GM10266 (cell line): Measurements from ENCODE around the gene MOV10L1.

Experiments
- DNase-seq: peaks from one replicate; pipeline ENCODE4 v3.0.0; 2012; ENCODE audit errors: extremely low spot score
- TF ChIP-seq, protein P1 (sequence below): IDR thresholded peaks from 2 replicates; pipeline ENCODE4 v1.5.1; 2012; ENCODE audit warnings: mild to moderate bottlenecking, low read depth; ENCODE audit not compliant: control insufficient read depth, insufficient read depth; ENCODE audit errors: missing control alignments

Gene MOV10L1

DNA sequence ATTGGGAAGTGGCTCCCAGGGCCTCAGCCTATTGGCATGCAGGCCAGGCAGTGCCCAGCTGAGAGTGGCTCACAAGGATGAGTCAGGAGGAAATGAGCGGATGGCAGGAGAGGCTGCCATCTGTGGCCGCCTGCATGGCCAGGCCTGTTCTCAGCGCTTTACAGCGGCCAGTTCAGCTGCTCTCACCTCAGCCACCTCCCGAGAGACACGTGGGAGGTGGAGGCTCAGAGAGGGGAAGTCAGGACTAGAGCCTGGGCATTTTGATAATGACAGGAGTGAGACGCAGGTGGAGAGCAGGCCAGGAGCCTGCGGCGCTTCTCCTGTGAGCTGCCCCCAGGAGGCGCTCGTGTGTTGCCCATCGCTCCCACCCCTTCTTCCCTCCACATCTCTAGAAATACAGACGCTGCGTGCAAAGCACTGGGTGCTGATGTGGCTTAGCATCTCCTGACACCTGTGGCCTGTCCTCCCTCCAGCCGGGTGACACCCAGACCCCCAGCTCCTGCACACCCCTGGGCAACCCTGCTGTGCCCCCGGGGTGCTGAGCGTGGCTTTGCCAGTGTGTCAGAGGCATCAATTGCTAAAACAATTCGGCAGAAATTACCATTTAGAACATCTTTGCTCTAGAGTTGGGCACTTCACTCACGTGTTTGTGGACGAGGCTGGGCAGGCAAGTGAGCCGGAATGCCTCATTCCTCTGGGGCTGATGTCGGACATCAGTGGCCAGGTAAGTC lies 59.4 kb downstream of the MOV10L1 start:
- peak; percentile 92 for DNase-seq
- TF ChIP-seq, protein P1, sequence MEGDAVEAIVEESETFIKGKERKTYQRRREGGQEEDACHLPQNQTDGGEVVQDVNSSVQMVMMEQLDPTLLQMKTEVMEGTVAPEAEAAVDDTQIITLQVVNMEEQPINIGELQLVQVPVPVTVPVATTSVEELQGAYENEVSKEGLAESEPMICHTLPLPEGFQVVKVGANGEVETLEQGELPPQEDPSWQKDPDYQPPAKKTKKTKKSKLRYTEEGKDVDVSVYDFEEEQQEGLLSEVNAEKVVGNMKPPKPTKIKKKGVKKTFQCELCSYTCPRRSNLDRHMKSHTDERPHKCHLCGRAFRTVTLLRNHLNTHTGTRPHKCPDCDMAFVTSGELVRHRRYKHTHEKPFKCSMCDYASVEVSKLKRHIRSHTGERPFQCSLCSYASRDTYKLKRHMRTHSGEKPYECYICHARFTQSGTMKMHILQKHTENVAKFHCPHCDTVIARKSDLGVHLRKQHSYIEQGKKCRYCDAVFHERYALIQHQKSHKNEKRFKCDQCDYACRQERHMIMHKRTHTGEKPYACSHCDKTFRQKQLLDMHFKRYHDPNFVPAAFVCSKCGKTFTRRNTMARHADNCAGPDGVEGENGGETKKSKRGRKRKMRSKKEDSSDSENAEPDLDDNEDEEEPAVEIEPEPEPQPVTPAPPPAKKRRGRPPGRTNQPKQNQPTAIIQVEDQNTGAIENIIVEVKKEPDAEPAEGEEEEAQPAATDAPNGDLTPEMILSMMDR, result peak; percentile 89

DNA sequence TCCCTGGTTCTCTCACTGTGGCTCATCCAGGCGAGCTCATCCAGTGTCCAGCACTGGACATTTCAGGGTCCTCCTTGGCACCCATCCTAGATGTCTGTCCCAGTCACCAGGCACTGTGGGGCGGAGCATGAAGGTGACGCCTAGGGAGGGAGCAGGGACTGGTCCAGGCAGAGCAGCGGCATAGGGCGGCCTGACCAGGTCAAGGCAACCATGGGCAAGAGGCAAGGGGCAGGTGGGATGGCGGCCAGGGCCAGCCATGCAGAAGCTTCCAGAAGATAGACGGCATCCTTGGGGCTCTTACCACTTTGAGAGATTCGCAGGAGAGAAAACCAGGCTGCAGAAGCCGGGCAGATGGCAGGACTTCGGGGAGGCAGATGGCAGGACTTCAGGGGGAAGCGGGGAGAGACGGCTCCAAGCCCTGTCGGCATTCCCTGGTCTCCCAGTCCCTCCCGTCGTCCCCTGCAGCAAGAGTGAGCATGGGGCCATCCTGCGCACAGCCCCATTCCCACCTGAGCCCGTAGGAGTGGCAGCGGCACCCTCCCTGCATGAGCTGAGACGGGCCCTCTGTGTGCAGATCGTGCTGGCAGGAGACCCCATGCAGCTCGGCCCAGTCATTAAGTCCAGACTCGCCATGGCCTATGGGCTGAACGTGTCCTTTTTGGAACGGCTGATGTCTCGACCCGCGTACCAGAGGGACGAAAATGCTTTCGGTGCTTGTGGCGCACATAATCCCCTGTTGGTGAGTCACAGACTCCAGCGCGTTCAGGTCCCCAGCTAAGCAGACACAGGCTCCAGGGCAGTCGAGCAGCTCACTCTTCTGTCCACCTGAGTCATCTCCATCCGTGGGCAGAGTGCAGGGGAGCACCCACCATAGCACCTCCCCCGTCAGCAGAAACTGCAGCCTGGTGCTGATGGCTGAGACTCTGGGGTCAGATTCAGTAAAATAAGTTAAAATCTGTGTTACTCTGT lies 60.6 kb downstream of the MOV10L1 start:
- TF ChIP-seq, protein P1, result no peak
- DNase-seq, result no peak

DNA sequence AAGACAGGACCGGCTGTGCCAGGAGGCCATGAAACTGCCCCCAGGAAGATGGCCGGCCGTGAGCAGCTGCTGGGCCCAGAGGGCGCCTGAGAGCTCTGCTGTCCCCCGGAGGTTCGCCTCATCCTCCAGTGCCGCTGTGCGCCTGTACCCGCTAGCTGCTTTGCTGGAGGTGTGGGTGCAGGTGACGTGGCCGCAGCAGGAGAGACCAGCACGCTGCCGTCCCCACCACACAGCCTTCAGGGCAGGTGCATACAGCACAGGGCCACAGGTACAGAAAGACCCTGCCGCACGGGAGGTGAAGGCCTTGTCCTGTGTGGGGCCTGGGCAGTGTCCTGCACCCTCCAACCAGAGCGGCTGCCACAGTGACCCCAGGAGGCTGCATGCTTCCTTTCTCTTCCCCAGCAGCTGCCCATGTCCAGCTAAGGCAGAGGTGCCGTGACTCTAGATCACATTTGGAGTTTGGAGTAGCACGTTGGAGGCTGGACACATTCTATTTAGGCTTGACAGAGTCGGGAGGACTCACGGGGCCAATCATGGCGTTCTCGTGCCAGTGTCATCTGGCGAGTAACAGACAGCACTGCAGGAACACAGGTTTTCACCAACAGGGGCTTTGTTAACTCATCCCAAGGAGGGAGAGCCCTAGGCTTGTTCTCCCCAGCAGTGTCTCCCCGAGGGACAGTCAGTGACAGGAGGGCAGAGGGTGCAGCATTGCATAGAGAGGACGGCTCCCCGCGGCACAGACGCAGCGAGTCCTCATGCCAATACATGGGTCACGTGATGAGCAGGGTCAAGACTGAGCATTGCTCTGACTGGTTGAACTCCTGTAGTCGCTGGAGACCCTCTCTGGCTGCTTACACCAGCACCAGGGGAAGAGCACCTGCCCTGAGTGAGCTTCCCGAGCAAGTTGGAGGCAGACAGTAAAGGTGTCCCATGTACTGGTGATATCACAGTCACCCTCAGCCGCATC lies 62.0 kb downstream of the MOV10L1 start:
- TF ChIP-seq, protein P1, result no peak
- DNase-seq, result no peak

DNA sequence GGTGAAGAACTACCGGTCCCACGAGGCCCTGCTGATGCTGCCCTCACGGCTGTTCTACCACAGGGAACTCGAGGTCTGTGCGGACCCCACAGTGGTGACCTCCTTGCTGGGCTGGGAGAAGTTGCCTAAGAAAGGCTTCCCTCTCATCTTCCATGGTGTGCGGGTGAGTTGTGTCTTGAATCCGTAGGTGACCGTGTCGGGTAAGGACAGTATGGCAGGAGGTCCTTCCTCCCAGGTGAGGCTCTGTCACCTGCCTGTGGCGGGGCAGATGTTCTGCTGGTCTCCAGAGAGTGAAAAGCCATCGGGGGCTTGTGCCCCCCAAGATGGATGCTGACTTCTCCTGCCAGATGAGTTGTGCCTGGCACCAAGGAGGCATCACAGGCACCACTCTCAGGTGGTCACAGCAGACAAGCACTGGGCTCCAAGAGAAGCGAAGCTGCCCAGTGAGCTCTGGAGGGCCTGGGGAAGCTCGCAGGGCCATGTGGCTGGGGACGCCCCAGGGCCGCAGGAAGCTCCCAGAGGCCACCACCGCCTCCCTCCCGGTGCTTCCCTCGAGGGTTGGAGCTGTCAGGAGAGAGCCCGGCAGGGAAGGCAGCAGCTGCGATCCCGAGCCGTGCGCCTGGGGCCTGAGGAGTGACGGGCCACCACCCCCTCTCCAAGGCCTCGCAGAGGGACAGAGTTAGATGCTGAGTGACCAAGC lies 63.4 kb downstream of the MOV10L1 start:
- DNase-seq, result no peak

DNA sequence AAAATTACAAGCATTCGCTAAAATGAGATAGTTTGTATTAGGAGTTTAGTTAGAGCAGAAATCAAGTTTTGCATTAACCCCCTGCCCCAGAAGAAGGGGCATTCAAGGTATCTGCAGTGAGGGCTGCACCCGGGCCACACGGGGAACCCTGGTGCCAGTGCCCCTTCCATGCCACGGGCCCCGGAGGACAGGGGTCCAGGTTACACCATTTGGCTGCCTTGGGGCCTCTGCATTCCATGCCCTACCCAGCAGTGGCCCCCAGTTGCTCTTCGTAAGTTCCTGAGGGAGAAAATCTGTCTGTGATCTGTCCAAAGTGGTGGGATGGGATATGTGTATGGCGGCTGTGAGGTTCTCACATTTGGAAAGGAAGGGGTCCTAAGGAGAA lies 63.9 kb downstream of the MOV10L1 start:
- TF ChIP-seq, protein P1, result no peak
- no peak for DNase-seq

More for the DNA sequence above, 63.4 kb downstream of the MOV10L1 start:
- TF ChIP-seq, protein P1, result no peak

DNA sequence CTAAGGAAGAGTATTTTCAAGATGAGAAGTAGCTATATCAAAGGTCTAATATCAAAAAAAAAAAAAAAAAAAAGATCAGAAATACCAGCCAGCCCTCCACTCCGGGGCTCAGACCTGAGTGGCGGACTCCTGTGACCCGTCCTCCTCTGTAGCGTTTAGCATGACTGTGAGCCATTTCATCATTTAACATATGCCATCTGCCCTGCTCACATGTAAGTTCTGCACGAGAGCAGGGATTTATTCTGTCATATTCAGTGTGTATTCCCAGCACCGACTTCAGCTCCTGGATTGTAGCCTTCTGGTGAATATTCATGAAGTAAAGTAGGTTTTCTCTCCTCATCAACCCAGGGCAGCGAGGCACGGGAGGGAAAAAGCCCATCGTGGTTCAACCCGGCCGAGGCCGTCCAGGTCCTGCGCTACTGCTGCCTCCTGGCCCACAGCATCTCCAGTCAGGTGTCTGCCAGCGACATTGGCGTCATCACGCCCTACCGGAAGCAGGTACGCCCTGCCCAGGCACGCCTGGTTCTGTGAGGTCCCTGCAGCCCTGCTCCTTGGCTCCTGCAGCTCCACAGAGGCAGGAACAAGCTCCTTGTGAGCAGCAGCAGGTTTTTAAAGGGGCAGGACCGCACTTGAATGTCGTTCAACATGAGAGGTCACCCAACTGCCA lies 68.0 kb downstream of the MOV10L1 start:
- no peak for DNase-seq
- TF ChIP-seq, protein P1, result no peak
